ENCODE data around the gene DSTYK.

DNA sequence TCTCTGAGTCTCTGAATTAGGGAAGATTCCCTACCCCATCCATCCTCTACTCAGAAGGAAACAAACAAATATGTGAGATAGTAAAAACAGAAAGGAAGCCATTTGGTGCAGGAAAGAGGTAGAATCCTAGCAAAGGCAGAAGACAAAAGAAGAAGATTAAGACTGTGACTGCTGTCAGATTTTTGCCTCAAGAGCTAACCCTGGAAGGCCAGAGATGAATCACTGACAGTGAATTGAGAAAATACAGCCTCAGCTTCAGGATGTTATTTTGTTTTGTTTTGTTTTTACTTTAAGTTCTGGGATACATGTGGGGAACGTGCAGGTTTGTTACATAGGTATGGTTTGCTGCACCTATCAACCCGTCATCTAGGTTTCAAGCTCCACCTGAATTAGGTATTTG is 31.7 kb downstream of the DSTYK start:
- no peak for TF ChIP-seq CTCF (IDR thresholded peaks at IDR 0.05)
- TF ChIP-seq POLR2A (IDR thresholded peaks at IDR 0.05): no peak

All from uterus (tissue), 2 donors.